Gastroesophageal sphincter (tissue), 3 donors: Measurements from ENCODE around the gene RAP1A.

ENCODE experiments used
- CTCF ChIP-seq, 4 experiments: fragments of 200-600 bp in 2 of 4; fragments of 450-650 bp in 2 of 4; sonication (generic) in 1 of 4; IDR thresholded peaks; one replicate each; pipeline ENCODE4 v1.5.1; 2017 to 2019; ENCODE audit warnings: antibody characterized with exemption in 4 of 4, mild to moderate bottlenecking in 2 of 4, moderate library complexity in 2 of 4
- EP300 ChIP-seq: sonication (generic); formaldehyde crosslinking; IDR thresholded peaks from one replicate; pipeline ENCODE4 v1.6.1; 2017; ENCODE audit warnings: antibody characterized with exemption, mild to moderate bottlenecking
- POLR2A ChIP-seq, 2 donors: fragments of 450-650 bp; IDR thresholded peaks; one replicate each; pipeline ENCODE4 v1.6.1; 2017; ENCODE audit warnings: antibody characterized with exemption in 2 of 2, mild to moderate bottlenecking in 2 of 2, moderate library complexity in 1 of 2
- POLR2AphosphoS5 ChIP-seq: sonication (generic); formaldehyde crosslinking; IDR thresholded peaks from one replicate; pipeline ENCODE4 v1.6.1; 2017; ENCODE audit warnings: antibody characterized with exemption

- TF ChIP-seq CTCF (IDR thresholded peaks at IDR 0.05) (no peak), POLR2AphosphoS5 (no peak), POLR2A (IDR thresholded peaks at IDR 0.05) (no peak), EP300 (no peak)
Measured at GRCh38 chr1:111730706-111731105, 111.1 kb downstream of the RAP1A start.
